SU-DHL-6 (cell line): ENCODE results near the gene CATSPER3.

Experiments
- H2AFZ ChIP-seq: fragments of 200-600 bp; sonication (generic); 2 replicates; pipeline ENCODE4 v1.6.1; 2014; ENCODE audit warnings: low read depth, mild to moderate bottlenecking, moderate library complexity, mixed read lengths, antibody characterized with exemption, low read length; ENCODE audit not compliant: severe bottlenecking
- H3F3A ChIP-seq: fragments of 200-600 bp; shearing (Covaris generic); 2 replicates; pipeline ENCODE4 v1.6.0; 2016; ENCODE audit warnings: antibody characterized with exemption, mild to moderate bottlenecking; ENCODE audit not compliant: insufficient read depth
- H3K27ac ChIP-seq: fragments of 200-600 bp; sonication (generic); 2 replicates; pipeline ENCODE4 v1.5.1; 2016; ENCODE audit warnings: low read depth, mild to moderate bottlenecking, low read length, moderate library complexity, mixed read lengths
- H3K27me3 ChIP-seq: fragments of 200-600 bp; sonication (generic), shearing (Covaris generic); 2 replicates; pipeline ENCODE4 v1.6.0; 2014; ENCODE audit warnings: mild to moderate bottlenecking, low read length
- H3K36me3 ChIP-seq: fragments of 200-600 bp; sonication (generic); 2 replicates; pipeline ENCODE4 v1.6.1; 2014; ENCODE audit warnings: mild to moderate bottlenecking, low read length, mixed read lengths
- H3K4me2 ChIP-seq: fragments of 300-600, 200-600 bp; shearing (Covaris generic), sonication (generic); 2 replicates; pipeline ENCODE4 v1.6.0; 2014; ENCODE audit warnings: low read length, low read depth, mild to moderate bottlenecking; ENCODE audit not compliant: poor library complexity, severe bottlenecking
- H3K4me3 ChIP-seq: fragments of 200-600 bp; sonication (generic); 2 replicates; pipeline ENCODE4 v1.5.1; 2014; ENCODE audit warnings: antibody characterized with exemption, low read length, mild to moderate bottlenecking, mixed read lengths; ENCODE audit not compliant: insufficient read depth, poor library complexity, severe bottlenecking
- H3K79me2 ChIP-seq: fragments of 200-600 bp; sonication (generic); 2 replicates; pipeline ENCODE4 v1.6.1; 2014; ENCODE audit warnings: mild to moderate bottlenecking, low read length, moderate library complexity; ENCODE audit not compliant: insufficient read depth
- H3K9ac ChIP-seq: fragments of 200-600 bp; sonication (generic); 2 replicates; pipeline ENCODE4 v1.7.0; 2014; ENCODE audit warnings: mild to moderate bottlenecking, low read length
- H3K9me2 ChIP-seq: fragments of 200-600 bp; sonication (generic); replicated peaks from 2 replicates; pipeline ENCODE4 v1.6.1; 2014; ENCODE audit warnings: low read length; ENCODE audit not compliant: insufficient read depth
- H3K9me3 ChIP-seq: fragments of 200-600 bp; sonication (generic); 2 replicates; pipeline ENCODE4 v1.6.1; 2014; ENCODE audit warnings: low read length, mixed read lengths; ENCODE audit not compliant: insufficient read depth
- H4K20me1 ChIP-seq: fragments of 200-600 bp; sonication (generic); 2 replicates; pipeline ENCODE4 v1.6.1; 2014; ENCODE audit warnings: low read depth, mild to moderate bottlenecking, antibody characterized with exemption, low read length, moderate library complexity, mixed read lengths
- EZH2phosphoT487 ChIP-seq: fragments of 200-600 bp; sonication (generic), shearing (Covaris generic); conservative IDR thresholded peaks from 2 replicates; pipeline ENCODE4 v1.6.1; 2018; ENCODE audit warnings: mild to moderate bottlenecking, antibody characterized with exemption, low read length, moderate library complexity, mixed read lengths
- TF ChIP-seq, protein P1 (sequence below): fragments of 200-600 bp; sonication (generic); IDR thresholded peaks from one replicate; pipeline ENCODE4 v1.5.1; 2017; ENCODE audit warnings: antibody characterized with exemption, mild to moderate bottlenecking, low read length, moderate library complexity; ENCODE audit not compliant: insufficient read depth, poor library complexity, severe bottlenecking

The CATSPER3 gene

DNA sequence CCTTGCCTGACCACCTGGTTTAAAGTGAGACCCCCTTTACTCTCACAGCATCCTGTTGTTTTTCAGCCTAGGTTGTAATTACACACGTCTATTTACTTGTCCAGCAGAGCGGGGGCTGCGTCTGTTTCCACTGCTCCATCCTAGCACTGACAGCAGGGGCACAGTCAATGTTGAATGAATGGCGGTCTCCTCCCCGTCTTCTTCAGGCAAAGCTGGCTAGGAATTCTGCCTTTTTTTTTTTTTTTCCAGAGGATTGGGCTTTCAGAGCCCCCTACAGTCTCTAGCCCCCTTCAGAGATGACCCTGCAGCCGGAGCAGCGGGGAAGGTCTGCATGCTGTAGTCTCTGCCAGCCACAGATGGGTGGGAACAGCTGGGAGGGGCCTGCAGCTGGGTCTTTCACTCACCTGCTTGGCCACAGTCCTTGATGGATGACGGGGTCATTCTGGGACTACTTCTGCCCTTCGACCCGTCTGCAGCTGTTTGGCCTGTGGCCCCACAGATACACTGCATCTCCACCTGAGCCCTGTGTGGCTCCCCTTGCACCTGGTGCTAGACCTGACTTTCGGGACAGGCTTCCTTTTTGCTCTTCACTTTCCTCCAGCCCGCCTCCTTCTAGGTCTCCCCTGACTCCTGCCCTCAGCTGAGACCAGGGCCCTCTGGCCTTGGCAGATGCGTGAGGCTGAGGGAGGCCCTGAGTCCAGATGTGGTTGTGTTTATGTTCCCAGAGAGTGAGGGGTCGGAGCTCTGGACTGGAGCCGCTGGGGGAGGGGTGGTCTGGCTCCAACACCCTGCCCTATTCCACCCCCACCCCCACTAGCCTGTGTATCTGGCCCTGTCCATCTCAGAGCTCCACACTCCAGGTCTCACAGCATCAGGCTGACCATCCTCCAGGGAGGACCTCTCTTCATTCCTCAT lies 58.3 kb downstream of the CATSPER3 start:
- TF ChIP-seq EZH2phosphoT487, result no peak
- TF ChIP-seq, protein P1, sequence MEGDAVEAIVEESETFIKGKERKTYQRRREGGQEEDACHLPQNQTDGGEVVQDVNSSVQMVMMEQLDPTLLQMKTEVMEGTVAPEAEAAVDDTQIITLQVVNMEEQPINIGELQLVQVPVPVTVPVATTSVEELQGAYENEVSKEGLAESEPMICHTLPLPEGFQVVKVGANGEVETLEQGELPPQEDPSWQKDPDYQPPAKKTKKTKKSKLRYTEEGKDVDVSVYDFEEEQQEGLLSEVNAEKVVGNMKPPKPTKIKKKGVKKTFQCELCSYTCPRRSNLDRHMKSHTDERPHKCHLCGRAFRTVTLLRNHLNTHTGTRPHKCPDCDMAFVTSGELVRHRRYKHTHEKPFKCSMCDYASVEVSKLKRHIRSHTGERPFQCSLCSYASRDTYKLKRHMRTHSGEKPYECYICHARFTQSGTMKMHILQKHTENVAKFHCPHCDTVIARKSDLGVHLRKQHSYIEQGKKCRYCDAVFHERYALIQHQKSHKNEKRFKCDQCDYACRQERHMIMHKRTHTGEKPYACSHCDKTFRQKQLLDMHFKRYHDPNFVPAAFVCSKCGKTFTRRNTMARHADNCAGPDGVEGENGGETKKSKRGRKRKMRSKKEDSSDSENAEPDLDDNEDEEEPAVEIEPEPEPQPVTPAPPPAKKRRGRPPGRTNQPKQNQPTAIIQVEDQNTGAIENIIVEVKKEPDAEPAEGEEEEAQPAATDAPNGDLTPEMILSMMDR, result no peak
- Histone ChIP-seq H4K20me1 (no peaks in the 10 kb centered on the region), H3K27me3 (no peaks in the 10 kb centered on the region), H2AFZ (no peak overlapping the region), H3K9me3 (no peaks in the 10 kb centered on the region), H3K36me3 (no peaks in the 10 kb centered on the region), H3K9me2 (no peaks in the 10 kb centered on the region), H3K4me3 (no peak overlapping the region), H3K27ac (no peak overlapping the region), H3K9ac (no peak overlapping the region), H3K4me2 (no peak overlapping the region), H3K79me2 (no peaks in the 10 kb centered on the region), H3F3A (no peaks in the 10 kb centered on the region)

DNA sequence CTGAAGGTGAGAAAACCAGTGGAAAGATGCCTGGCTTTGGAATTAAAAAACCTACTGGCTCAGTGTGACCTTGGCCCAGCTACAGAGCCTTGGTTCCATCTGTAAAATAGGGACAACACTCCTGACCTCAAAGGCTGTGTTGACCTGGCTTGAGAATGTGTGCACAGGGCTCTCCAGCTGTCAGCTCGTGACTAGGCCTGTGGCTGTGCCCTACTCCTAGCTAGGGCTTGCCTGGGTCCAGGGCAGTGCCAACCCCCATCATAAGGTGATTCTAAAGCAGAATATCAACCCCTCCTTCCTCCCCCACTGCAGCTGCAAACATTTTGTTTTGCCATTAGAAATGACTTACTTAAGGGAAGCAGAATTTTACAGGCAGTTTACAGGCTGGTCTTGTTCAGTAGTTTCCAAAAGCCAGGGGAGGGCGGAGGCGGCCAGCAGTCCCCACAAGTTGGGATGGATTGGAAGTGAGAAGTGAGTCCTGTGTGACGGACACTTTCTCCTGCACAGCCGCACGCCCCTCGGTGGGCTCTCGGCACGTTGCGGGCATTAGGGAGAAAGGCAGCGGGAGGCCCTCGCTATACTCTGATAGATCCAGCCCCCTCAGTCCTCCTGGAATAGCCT lies 59.0 kb downstream of the CATSPER3 start:
- H3K4me3 ChIP-seq, result no peak overlapping the region
- TF ChIP-seq EZH2phosphoT487, result no peak
- TF ChIP-seq, protein P1, result no peak
- no peaks in the 10 kb centered on the region for H4K20me1 ChIP-seq
- H2AFZ ChIP-seq, result no peak overlapping the region
- no peaks in the 10 kb centered on the region for H3K9me3 ChIP-seq
- peaks cover 4% of the 10 kb centered on the region for H3K79me2 ChIP-seq
- H3K9ac ChIP-seq, result no peak overlapping the region
- H3K36me3 ChIP-seq, result no peaks in the 10 kb centered on the region
- H3K27me3 ChIP-seq, result no peaks in the 10 kb centered on the region
- no peaks in the 10 kb centered on the region for H3F3A ChIP-seq
- no peak overlapping the region for H3K4me2 ChIP-seq
- H3K27ac ChIP-seq, result no peak overlapping the region
- no peaks in the 10 kb centered on the region for H3K9me2 ChIP-seq

DNA sequence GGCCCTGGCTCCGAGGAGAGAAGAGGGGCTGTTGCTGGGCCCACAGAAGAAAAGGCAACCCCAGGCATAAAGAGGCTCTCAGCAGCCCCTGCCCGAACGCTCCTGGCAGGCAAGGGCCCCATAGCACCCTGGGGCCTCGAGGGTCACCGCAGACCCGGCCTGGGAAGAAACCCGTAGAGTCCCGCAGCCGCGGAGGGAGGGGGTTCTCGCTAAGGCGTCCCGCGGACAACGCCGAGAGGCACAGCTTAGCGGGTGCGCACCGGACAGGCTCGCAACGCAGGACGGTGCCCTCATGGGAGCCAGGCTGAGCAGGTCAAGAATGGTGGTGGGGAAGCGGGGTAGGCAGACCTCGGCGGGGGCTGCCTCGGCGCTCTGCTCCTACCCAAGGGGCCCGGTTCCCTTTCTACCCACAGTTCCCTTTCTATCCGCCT lies 59.6 kb downstream of the CATSPER3 start:
- H3K79me2 ChIP-seq, result peaks cover 9% of the 10 kb centered on the region
- H3K9me3 ChIP-seq, result no peaks in the 10 kb centered on the region
- no peaks in the 10 kb centered on the region for H3K27me3 ChIP-seq
- H3K4me3 ChIP-seq, result no peak overlapping the region
- no peak overlapping the region for H2AFZ ChIP-seq
- H3K4me2 ChIP-seq, result no peak overlapping the region
- no peak for TF ChIP-seq EZH2phosphoT487
- TF ChIP-seq, protein P1, result no peak
- H3K36me3 ChIP-seq, result no peaks in the 10 kb centered on the region
- H3K9ac ChIP-seq, result no peak overlapping the region
- no peaks in the 10 kb centered on the region for H4K20me1 ChIP-seq
- no peak overlapping the region for H3K27ac ChIP-seq
- H3K9me2 ChIP-seq, result no peaks in the 10 kb centered on the region
- H3F3A ChIP-seq, result no peaks in the 10 kb centered on the region; the same call in 1 of the 2 replicates
